NCI-H1105 treated with DMSO at 0.1 percent for 48 hours (cell line): ENCODE data around the gene PLAC8L1.
"Not testable (repeated sequence)": the region's sequence is repeated elsewhere in the genome, so short reads cannot be mapped to it uniquely, and the experiment has no call there.

Experiments used
- DNase-seq: peaks from one replicate; lab custom pipeline; 2025; lab: John Stamatoyannopoulos, UW

Gene PLAC8L1

GRCh38 chr5:146105477-146105876 lies at the start of gene PLAC8L1:
Gene PLAC8L1, minus strand, starts transcription at chr5:146105577. Its CDS starts 1,266 bp downstream, at chr5:146104311.
- no peak for DNase-seq

DNA sequence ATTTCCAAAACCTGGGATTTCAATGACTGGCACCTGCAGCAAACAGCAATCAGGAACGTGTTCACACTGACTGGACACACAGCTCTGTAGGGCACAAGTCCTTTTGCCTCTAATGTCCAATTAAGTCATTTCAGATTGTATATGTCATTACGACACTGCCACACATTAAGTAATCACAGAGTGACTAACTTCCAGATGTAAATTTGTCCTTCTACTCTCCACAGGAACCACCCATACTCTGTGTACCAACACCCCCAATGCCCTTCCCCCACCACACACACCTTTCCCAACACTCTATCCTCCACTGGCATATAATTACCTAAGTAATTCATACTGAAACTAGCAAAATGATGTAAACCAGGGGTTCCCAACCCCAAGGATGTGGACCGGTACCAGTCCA lies 46.6 kb upstream of the PLAC8L1 start:
- no peak for DNase-seq

- no peak for DNase-seq
These were observed 32.6 kb upstream of the PLAC8L1 start for GRCh38 chr5:146137967-146138403.

DNA sequence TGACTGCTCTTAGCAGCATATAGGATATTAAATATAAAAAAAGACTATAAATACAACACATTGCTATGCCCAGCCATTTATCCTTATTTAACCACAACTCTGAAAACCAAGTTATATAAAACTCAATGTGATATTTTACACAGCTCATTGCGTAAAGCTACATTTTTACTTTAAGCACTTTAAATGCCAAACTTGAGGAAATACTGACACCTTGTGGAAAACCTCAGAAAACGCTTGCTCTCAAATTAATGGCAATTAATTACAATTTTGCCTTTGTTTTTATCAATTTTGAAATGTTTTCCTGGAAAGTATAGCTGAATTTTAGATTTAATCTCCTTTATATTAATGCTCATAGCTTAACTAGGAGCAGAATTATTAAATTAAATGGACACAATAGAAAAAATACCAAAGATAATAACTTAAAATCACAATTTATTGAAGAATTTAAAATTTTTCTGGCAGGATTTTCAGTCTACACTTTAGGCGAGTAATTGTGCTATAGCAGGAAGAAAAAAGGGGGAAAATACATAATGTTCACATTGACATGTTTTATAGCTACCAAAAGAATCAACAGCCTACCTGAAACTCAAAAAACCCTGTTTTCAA lies 25.2 kb upstream of the PLAC8L1 start:
- no peak for DNase-seq

DNA sequence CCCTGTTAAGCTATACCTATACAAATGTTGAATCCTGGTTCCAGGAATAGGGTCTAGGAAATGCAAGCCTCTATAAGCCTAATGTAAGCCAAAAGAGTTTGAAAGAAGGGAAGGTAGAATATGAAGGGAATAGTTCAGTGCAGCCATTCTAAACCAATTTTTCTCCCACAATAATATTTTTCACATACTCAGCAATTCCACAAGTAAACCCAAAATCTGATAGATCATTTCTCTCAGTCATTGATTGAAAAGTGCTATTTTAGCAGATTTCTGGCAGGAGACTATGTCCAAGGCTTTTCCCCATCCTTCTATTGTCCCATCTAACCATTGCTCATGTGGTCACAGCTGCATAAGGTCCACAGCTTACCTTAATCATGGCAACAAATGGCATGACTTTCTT lies 20.7 kb upstream of the PLAC8L1 start:
- DNase-seq: no peak

- no peak for DNase-seq
These were observed 19.2 kb upstream of the PLAC8L1 start for GRCh38 chr5:146124580-146124979.

GRCh38 chr5:146121451-146121850 lies 16.1 kb upstream of the PLAC8L1 start:
- not testable (repeated sequence) for DNase-seq

- DNase-seq: no peak
These were observed 12.9 kb upstream of the PLAC8L1 start for GRCh38 chr5:146118322-146118721.

DNA sequence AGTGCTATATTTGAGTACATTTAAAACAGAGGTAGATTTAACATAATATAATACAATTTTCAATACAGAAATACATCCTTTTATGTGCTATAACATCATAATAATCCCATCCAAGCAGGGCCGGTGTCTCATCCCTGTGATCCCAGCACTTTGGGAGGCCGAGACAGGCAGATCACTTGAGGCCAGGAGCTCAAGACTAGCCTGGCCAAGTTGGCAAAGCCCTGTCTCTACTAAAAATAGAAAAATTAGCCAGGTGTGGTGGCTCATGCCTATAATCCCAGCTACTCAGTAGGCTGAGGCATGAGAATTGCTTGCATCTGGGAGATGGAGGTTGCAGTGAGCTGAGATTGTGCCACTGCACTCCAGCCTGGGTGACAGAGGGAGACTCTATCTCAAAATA lies 11.8 kb upstream of the PLAC8L1 start:
- not testable (repeated sequence) for DNase-seq

DNA sequence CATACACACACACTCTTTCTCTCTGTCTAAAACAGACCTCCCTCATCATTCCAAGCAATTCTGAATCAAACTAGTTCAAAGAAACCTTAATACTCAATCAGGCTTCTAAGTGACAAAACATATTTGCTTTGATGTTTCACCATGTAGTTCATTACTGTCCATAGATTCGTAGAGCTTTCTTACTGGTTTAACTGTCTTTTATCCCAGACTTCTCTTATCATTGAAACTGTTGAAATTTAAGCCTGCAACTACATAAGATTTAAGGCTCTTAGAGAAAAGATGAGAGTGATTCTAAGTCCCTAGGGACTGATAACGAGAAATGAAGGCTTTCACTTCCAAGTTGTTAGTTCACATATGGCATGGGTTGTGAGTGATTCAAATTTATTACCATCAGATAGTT lies 11.0 kb upstream of the PLAC8L1 start:
- DNase-seq: no peak

GRCh38 chr5:146112476-146112875 lies 7.1 kb upstream of the PLAC8L1 start:
- DNase-seq: no peak

GRCh38 chr5:146111409-146111808 lies 6.0 kb upstream of the PLAC8L1 start:
- DNase-seq: peak; percentile 40

DNA sequence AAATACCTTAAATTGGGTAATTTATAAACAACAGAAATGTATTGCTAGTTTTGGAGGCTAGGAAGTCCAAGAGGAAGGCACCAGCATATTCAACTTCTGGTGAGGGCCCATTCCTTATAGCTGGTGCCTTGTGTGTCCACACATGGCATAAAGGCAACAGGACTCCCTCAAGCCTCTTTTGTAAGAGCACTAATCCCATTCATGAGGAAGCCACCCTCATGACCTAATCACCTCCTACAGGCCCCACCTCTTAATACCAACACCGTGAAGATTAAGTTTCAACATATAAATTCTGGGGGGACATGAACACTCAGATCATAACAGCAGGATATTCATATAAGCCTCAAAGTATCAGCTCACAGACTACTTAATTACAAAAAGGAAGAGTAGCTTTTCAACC lies 4.0 kb upstream of the PLAC8L1 start:
- DNase-seq: no peak

GRCh38 chr5:146108870-146109269 lies 3.5 kb upstream of the PLAC8L1 start:
- not testable (repeated sequence) for DNase-seq

- DNase-seq: no peak
These were observed 2.5 kb upstream of the PLAC8L1 start for GRCh38 chr5:146107901-146108300.

DNA sequence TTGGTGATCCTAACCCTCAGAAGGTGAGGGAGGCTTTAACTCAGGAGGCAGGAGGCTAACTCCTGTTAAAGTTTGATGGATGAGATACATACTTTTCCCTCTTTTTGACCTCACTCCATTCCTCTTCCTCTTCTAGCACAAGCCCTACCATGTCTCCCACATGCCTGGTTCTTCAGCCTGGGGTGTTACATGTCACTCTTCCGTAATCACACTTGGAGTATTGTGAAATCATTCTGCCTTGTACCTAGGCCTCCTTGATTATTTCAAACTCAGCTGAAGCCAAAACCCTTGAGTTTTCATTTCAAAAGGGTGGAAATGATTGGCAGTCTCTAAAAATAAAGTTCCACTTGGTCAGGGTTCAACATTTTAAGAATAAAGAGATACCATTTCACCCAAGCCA lies 1.8 kb downstream of the PLAC8L1 start:
- no peak for DNase-seq

DNA sequence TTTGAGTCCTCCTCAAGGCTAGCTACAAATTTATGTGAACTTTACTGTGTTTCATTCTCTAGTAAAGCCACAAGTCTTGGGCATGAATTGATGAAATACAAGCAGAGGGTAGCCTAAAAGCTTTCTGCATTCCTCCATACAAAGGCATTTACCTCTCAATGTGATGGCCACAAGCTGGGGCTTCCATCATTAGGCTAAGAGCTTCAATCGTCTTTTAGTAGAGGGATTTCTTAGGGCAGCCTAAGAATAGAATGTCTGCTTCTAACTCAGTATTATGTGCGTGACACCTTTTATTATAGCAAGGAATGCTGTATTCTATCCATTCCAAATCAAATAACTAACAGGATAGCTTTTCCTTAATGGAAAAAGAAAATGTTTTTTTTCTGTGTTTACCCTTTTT lies 3.7 kb downstream of the PLAC8L1 start:
- no peak for DNase-seq

DNA sequence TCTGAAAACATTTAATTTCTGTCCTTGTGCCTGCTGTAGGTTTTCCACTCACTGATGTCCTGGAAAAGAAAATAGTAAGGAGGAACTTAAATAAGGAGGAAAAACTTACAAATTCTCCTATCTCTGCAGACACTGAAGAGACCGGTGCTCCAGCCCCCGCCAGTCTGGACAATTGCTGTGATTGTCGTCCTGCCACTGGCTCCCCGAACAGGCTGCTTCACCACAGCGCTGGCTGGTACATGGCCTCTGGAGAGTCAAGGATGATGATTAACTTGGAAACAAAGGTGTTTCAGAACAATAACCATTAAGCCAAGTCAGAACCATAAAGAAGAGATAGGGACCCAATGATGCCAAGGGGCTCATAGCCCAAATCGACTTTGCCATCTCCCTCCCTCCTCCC lies 7.3 kb downstream of the PLAC8L1 start:
- DNase-seq: no peak

DNA sequence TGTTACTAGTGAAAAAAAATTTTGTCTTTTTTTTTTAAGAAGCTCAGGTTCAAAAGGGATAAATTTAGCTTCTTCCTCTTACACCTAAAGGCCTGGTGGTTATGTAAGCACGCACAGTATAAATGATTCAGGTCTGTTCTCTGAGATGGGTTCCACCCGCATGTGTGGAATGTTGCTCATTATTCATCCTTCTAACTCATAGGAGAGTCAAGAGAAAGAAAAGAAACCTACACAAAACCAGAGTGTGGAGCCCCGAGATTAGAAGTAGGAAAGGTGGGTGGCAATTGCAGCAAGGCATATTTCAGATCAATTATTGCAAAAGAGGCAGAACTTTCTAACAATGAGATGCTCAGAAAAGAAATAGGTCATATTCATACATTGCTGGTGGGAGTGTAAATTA lies 13.5 kb downstream of the PLAC8L1 start:
- DNase-seq: no peak

- no peak for DNase-seq
These were observed 16.1 kb downstream of the PLAC8L1 start for GRCh38 chr5:146089287-146089686.

DNA sequence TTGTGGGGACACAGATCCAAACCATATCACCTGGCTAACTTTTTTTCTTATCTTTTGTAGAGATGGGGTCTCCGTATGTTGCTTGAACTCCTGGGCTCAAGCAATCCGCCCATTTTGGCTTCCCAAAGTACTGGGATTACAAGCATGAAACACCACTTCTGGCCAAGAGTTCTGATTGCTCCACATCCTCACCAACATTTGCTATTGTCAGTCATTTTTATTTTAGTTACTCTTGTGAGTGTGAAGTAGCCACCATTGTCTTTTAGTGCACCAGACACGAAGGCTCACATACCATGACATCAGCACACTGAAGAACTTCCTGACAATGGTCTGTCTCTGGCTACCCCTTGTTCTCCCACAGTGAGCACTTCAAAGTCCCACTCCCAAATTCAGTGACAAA lies 17.3 kb downstream of the PLAC8L1 start:
- DNase-seq: no peak

GRCh38 chr5:146084376-146084775 lies 21.0 kb downstream of the PLAC8L1 start:
- no peak for DNase-seq

DNA sequence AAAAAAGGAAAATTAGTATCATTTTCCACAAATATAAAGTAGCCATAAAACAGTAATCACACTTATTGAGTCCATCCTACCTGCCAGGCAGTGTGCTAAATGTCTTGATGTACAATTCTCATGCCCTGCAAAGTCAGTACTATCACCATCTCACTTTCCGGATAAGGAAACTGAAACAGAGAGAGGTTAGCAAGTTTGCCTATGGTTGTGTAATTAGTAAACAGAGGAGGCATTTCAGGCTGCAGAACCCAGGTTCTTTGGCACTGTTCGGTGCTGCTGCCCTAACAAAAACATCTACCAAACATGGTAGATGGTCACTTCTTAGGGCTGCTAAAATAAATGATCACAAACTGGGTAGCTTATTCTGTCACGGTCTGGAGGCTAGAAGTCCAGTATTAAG lies 22.6 kb downstream of the PLAC8L1 start:
- no peak for DNase-seq

DNA sequence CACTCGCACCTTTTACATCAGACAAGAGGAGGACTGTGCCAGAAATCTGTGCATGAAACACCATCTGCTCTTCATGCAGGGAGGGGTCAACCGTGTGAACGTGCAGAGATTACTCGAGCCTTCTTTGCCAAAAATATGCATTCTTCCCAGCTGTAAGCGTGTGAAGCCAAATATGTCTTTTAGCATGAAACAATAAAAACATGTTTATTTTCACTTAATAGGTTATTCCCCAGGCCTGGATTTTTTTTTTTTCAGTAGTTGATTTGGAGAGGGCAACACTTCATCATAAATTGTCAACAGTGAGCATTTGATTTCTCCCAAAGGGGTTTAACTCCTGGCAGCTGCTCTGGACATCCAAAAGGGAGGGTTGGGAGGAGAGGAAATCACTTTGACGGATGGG lies 23.8 kb downstream of the PLAC8L1 start:
- no peak for DNase-seq
